ENCODE results near the gene GABARAP. TPM values are rescaled to one million over a fixed set of nuclear protein-coding genes. Genes with fewer than 3 reads are reported as not detected.

GABARAP gene
- total and polyA plus RNA-seq, 2 of the 13 experiments (the other 11 are each of a cell fraction or from before 2014, with no cell fraction given): 161 to 310 TPM

- CTCF ChIA-PET (ENCODE audit: low intra/inter-chr PET ratio, low total read pairs): no interaction called here
- ATAC-seq: peak; percentile 12
- H3K4me1 ChIP-seq (ENCODE audit: insufficient read depth, low read length): peaks cover 53% of the 10 kb centered on the region
- H3K9me3 ChIP-seq (ENCODE audit: low read length): no peaks in the 10 kb centered on the region
- FAIRE-seq: no peak
- TF ChIP-seq THAP8 (CRISPR knock-in tag; IDR thresholded peaks at IDR 0.05; ENCODE audit: borderline replicate concordance) (peak; percentile 23; the same call in 1 of the 2 replicates), SNAPC5 (CRISPR knock-in tag; IDR thresholded peaks at IDR 0.05; ENCODE audit: borderline replicate concordance) (0 out of 2 replicates have a peak, but pooled peaks have one; percentile 21), LCORL (IDR thresholded peaks at IDR 0.05) (no peak), LCORL (CRISPR knock-in tag; IDR thresholded peaks at IDR 0.05) (peak; percentile 3; the same call in 1 of the 2 replicates), ARID5B (CRISPR knock-in tag; IDR thresholded peaks at IDR 0.05) (no peak), EED (CRISPR knock-in tag; IDR thresholded peaks at IDR 0.05) (0 out of 2 replicates have a peak, but pooled peaks have one; percentile 5), BORCS8-MEF2B (CRISPR knock-in tag; IDR thresholded peaks at IDR 0.05) (0 out of 2 replicates have a peak, but pooled peaks have one; percentile 0), SPEN (CRISPR knock-in tag; IDR thresholded peaks at IDR 0.05; ENCODE audit: low read depth) (no peak), ZNF784 (CRISPR knock-in tag; IDR thresholded peaks at IDR 0.05; ENCODE audit: borderline replicate concordance) (no peak), ZBTB20 (CRISPR knock-in tag; IDR thresholded peaks at IDR 0.05; ENCODE audit: borderline replicate concordance, low read depth) (0 out of 2 replicates have a peak, but pooled peaks have one; percentile 60)
- no peak for DNase-seq (ENCODE audit: low spot score)
- peak overlapping the region; percentile 83 for H3K9ac ChIP-seq (ENCODE audit: insufficient read depth, low read depth, low read length)
- peaks cover 13% of the 10 kb centered on the region; the same call in 1 of the 2 replicates for H4K20me1 ChIP-seq (ENCODE audit: insufficient read depth, low read length)
- POLR2A ChIA-PET: interaction anchor here (0.7 to 8.9 kb wide), 18 partner anchors 9 to 198 kb away, joined by 3 to 140 read pairs (median 5); partner anchors contain the start of genes ACADVL, ASGR1, ASGR2 and CTDNEP1
- no peak overlapping the region for H2AFZ ChIP-seq (ENCODE audit: low read length)
- H3K27me3 ChIP-seq (ENCODE audit: control insufficient read depth in 1 of 2, insufficient read depth in 2 of 2, low read length in 2 of 2): no peaks in the 10 kb centered on the region; a peak in 1 of 5 replicates
- peaks cover 57% of the 10 kb centered on the region for H3K79me2 ChIP-seq (ENCODE audit: insufficient read depth, low read length)
- peak overlapping the region; percentile 79 for H3K27ac ChIP-seq (ENCODE audit: extremely low read length, insufficient read depth, low read length)
- in situ Hi-C loops (cut with HindIII; ENCODE audit: extremely low pct_ligation_motif_present, low pct_unique_long_range_greater_than_20kb): no loop called here
- BruUV-seq (replicated peaks): no TSS peak
- WGBS (ENCODE audit: low lambda C conversion rate): 0% methylated on average over 9 of the region's 9 CpGs
- peaks cover 24 to 50% of the 10 kb centered on the region in 2 experiments for H3K36me3 ChIP-seq (replicated peaks in 1 of 2; ENCODE audit: control insufficient read depth in 1 of 2, insufficient read depth in 2 of 2, low read length in 2 of 2)
- H3K4me2 ChIP-seq (ENCODE audit: low read depth, low read length): peak overlapping the region; percentile 92
- intact Hi-C loops (cut with micrococcal nuclease; ENCODE audit: unreplicated experiment): loop anchor here (10.0 kb wide), 1 partner anchor 59 kb away; the partner anchor contains the start of gene ASGR1
- H3K4me3 ChIP-seq (replicated peaks in 1 of 3; ENCODE audit: insufficient read depth in 1 of 3, low read depth in 2 of 3, low read length in 3 of 3): peak overlapping the region; percentile 66 to 93 (median 89)
Measured at GRCh38 chr17:7233701-7234082, 8.6 kb downstream of the GABARAP start.
